GM19351 (cell line): ENCODE data around the gene FGF5.

Experiments used
- ATAC-seq: cut with Tn5 transposase; IDR thresholded peaks from one replicate; pipeline ENCODE4 v1.9.1; 2021; ENCODE audit warnings: mild to moderate bottlenecking, moderate library complexity; ENCODE audit not compliant: unreplicated experiment

The FGF5 gene

DNA sequence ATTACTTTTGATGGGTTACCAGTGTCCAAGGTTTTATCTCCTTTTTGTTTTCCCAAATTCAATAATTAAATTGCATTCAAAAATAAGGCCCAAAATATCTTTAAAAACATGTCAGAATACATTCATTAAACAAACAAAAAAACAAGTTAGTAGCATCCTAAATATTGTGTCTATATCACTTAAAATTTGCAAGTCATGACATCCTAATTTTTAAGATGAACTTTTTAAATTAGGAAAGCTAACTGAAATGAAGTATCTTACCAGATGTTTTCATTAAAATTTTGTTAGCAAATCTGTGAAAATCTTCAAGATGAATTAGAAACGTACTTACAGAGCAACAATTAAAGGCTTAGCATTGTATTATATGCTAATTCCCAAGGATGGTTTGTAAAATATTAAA is 68.1 kb downstream of the FGF5 start:
- no peak for ATAC-seq

DNA sequence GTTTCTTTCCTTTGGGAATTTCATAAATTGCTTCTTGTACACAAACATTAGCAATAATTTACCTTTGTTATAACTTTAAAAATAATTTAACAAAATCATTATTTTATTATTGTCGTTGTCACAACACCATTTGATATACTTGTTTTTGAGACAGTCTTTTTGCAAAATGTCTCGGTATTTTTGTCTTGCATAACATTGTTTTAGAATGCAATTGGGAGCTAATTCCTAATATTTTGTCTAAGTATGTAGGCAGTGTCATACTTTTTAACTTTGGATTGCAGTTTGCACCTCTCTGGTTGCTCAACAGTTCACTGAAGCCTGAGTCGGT is 68.7 kb downstream of the FGF5 start:
- ATAC-seq: no peak

DNA sequence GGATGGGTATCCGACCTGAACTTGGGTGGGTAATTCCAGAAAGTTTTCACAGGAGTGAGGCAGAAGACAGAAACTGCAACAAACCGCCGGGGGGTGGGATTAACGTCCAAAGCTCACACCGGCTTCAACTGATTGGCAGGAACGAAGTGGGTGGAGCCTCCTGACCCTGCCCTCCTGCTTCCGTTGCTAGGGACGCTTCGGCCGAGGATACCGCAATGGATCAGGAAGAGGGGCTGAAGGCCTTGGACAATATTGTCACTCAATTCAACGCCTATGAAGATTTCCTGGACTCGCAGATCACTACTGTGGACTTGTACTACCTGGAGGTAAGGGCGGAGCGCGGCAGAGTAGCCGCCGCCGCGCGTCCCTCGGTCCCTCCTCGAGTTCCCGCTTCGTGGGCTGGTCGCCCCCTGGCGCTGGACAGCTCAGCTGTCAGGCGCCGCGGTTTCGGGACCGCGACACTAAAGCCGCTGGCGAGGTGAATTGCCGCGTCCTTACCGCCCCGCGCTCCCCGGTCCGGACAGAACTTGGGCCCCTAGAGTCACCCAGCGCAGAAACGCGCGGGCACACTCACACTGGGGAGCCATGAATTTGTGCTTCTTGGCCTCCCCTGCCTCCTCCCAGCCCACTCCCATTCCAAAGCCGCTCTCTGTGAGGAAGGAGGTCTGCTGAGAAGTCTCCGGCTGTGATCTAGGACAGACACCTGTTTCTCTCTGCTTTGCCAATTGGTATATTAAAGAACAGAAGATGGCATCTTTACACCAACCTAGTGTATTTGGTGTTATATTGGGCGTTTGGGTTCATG is 69.3 kb downstream of the FGF5 start, which contains the start of gene CFAP299:
Gene CFAP299, plus strand, starts transcription at position 177 of the 805 bp plus-strand sequence.
- ATAC-seq: peak; percentile 97

DNA sequence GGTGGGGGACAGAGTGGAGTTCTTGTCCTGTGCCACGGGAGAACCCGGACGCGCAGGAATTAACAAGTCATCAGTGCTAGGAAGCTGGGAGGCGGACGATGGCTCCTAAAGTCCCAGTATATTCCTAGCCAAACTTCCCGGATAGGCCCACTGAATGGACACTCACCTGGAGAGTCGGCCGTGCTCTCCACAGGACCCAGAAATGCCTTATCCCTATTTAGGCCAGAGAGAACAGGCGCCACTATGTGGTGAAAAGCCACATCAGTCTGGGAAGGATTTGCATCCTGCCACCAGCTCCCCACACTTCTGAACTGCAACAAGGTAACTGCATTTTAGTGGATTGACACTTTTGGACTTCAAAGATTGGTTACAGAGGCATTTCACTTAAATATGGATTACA is 70.1 kb downstream of the FGF5 start:
- ATAC-seq: no peak

DNA sequence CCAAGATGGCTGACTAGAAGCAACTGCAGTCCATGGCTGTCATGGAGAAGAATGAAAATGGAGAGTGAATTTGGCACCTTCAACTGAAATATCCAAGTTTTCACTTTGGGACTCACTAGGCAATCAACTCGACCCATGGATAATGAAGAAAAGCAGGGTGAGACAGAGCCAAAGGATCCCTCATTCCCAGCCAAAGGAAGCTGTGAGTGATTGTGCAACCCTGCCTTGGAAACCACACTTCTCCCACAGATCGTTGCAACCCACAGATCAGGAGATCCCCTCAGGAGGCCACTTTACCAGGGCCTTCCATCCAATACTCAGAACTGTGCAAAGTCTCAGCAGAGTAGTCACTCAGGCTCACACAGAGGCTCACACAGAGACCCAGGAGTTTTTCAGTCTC is 73.6 kb downstream of the FGF5 start:
- ATAC-seq: no peak
